Panc1 (cell line): Measurements from ENCODE around the gene PARD3. TPM values are rescaled to one million over a fixed set of nuclear protein-coding genes. Genes with fewer than 3 reads are reported as not detected.

Experiments
- ATAC-seq: fragments of 200-7000 bp; cut with Tn5 transposase; 2 replicates; pipeline ENCODE4 v1.9.1; 2020; ENCODE audit warnings: mild to moderate bottlenecking, moderate library complexity
- BruUV-seq: library from RNA; stranded (reverse); fragments of 400-500 nt; replicated peaks from 2 replicates; lab custom pipeline; 2021; lab: Mats Ljungman, UMichigan
- CTCF ChIA-PET: fragments of 300-600 bp; sonication (Branson Sonifier 250); formaldehyde crosslinking; loops from one replicate; lab custom pipeline; 2022; ENCODE audit warnings: antibody characterized with exemption; lab: Charles Lee
- POLR2A ChIA-PET: fragments of 300-600 bp; sonication (Branson Sonifier 250); formaldehyde crosslinking; loops from one replicate; lab custom pipeline; 2022; ENCODE audit warnings: antibody characterized with exemption; lab: Charles Lee
- DNase-seq: peaks from one replicate; pipeline ENCODE4 v3.0.0-alpha.2; 2010; ENCODE audit warnings: low read depth, low spot score
- H3K27ac ChIP-seq: 2 replicates; pipeline ENCODE4 v1.5.1; 2011; ENCODE audit warnings: mild to moderate bottlenecking, low read length, inconsistent platforms
- H3K27me3 ChIP-seq: fragments of 200-500 bp; sonication (Bioruptor generic); 2 replicates; pipeline ENCODE4 v1.6.0; 2014; ENCODE audit warnings: low read length, inconsistent platforms; ENCODE audit not compliant: control insufficient read depth, insufficient read depth
- H3K36me3 ChIP-seq: fragments of 200-500 bp; sonication (Bioruptor generic); 2 replicates; pipeline ENCODE4 v1.5.1; 2014; ENCODE audit warnings: inconsistent platforms, mild to moderate bottlenecking, low read length, moderate library complexity; ENCODE audit not compliant: control insufficient read depth, insufficient read depth
- H3K4me1 ChIP-seq: 2 replicates; pipeline ENCODE4 v1.5.1; 2011; ENCODE audit warnings: inconsistent platforms, mild to moderate bottlenecking, low read length, moderate library complexity; ENCODE audit not compliant: control insufficient read depth, insufficient read depth
- H3K4me3 ChIP-seq, 2 experiments: 2 replicates each; pipeline ENCODE4 v1.5.1; 2011 to 2012; ENCODE audit warnings: low read depth in 2 of 2, low read length in 2 of 2, mild to moderate bottlenecking in 2 of 2, inconsistent platforms in 1 of 2, moderate library complexity in 1 of 2
- H3K9me3 ChIP-seq: fragments of 200-500 bp; sonication (Bioruptor generic); 2 replicates; pipeline ENCODE4 v1.5.1; 2014; ENCODE audit warnings: low read depth, mild to moderate bottlenecking, inconsistent platforms, low read length, moderate library complexity; ENCODE audit not compliant: control insufficient read depth, insufficient read depth
- CTCF ChIP-seq: fragments of 450-650 bp; IDR thresholded peaks from 2 replicates; pipeline ENCODE4 v1.5.1; 2017; ENCODE audit warnings: mild to moderate bottlenecking
- POLR2AphosphoS5 ChIP-seq: IDR thresholded peaks from 2 replicates; pipeline ENCODE4 v1.6.1; 2012; ENCODE audit warnings: mild to moderate bottlenecking, low read depth, low read length, moderate library complexity
- REST ChIP-seq, 2 experiments: IDR thresholded peaks; 2 replicates each; pipeline ENCODE4 v1.6.1; 2011 to 2012; ENCODE audit warnings: low read depth in 2 of 2, control low read depth in 1 of 2, low read length in 1 of 2, mild to moderate bottlenecking in 1 of 2, moderate library complexity in 1 of 2; ENCODE audit not compliant: insufficient read depth in 1 of 2
- SIN3A ChIP-seq: IDR thresholded peaks from 2 replicates; pipeline ENCODE4 v1.6.1; 2012; ENCODE audit warnings: low read depth, mild to moderate bottlenecking, low read length, moderate library complexity, borderline replicate concordance; ENCODE audit not compliant: insufficient read depth
- TCF7L2 ChIP-seq: IDR thresholded peaks from 2 replicates; pipeline ENCODE4 v1.6.1; 2011; ENCODE audit warnings: mild to moderate bottlenecking, low read depth, low read length, inconsistent platforms
- in situ Hi-C: cut with HindIII; loops from 2 replicates; pipeline ENCODE4 v1.10.0; 2016; ENCODE audit warnings: low sequenced_read_pairs, low pct_unique_long_range_greater_than_20kb
- intact Hi-C: fragments of 100-400 bp; cut with micrococcal nuclease; formaldehyde crosslinking; loops from one replicate; pipeline ENCODE4 v1.10.0; 2022; ENCODE audit not compliant: unreplicated experiment
- total RNA-seq: library from RNA; stranded (reverse); gene quantifications from one replicate; pipeline ENCODE4 v1.2.1, GENCODE V29; 2021; ENCODE audit not compliant: unreplicated experiment

Gene PARD3
- total RNA-seq, 1 experiment from 2014 or later, result 29.8 TPM

- ChIA-PET POLR2A (no interaction called here), CTCF (interaction anchor here (0.6 kb wide), 1 partner anchor 44 kb away, joined by 5 read pairs; no protein-coding TSS in a partner anchor)
- Histone ChIP-seq H3K27ac (no peak overlapping the region), H3K27me3 (no peaks in the 10 kb centered on the region), H3K9me3 (no peaks in the 10 kb centered on the region), H3K36me3 (no peaks in the 10 kb centered on the region), H3K4me3 (no peak overlapping the region), H3K4me1 (no peaks in the 10 kb centered on the region)
- in situ Hi-C loops, result no loop called here
- no peak for TF ChIP-seq SIN3A
- TF ChIP-seq TCF7L2, result no peak
- TF ChIP-seq REST (IDR thresholded peaks at IDR 0.05; ENCODE audit: insufficient read depth in 1 of 2, low read depth in 2 of 2, low read length in 1 of 2), result no peak
- no peak for TF ChIP-seq CTCF
- no peak for TF ChIP-seq POLR2AphosphoS5
- DNase-seq (no peak), ATAC-seq (no peak)
- BruUV-seq, result no TSS peak
- intact Hi-C loops, result no loop called here
Observed at GRCh38 chr10:34624323-34625153, 190.6 kb downstream of the PARD3 start.

GRCh38 chr10:34622945-34623344 lies 192.2 kb downstream of the PARD3 start:
- H3K36me3 ChIP-seq, result no peaks in the 10 kb centered on the region
- H3K4me3 ChIP-seq, result no peak overlapping the region
- in situ Hi-C loops (no loop called here), intact Hi-C loops (no loop called here)
- TF ChIP-seq CTCF (no peak), REST (IDR thresholded peaks at IDR 0.05; ENCODE audit: insufficient read depth in 1 of 2, low read depth in 2 of 2, low read length in 1 of 2) (no peak), SIN3A (no peak), POLR2AphosphoS5 (no peak), TCF7L2 (no peak)
- ATAC-seq (no peak), DNase-seq (no peak)
- H3K27ac ChIP-seq, result no peak overlapping the region
- no peaks in the 10 kb centered on the region for H3K9me3 ChIP-seq
- no peaks in the 10 kb centered on the region for H3K4me1 ChIP-seq
- no TSS peak for BruUV-seq
- no peaks in the 10 kb centered on the region for H3K27me3 ChIP-seq
- ChIA-PET POLR2A (no interaction called here), CTCF (no interaction called here)
